SK-N-SH (cell line): ENCODE results near the gene CCHCR1.

ENCODE experiments used
- CHD2 ChIP-seq: fragments of 150-350 bp; IDR thresholded peaks from 2 replicates; pipeline ENCODE4 v1.6.1; 2018; ENCODE audit warnings: low read length; ENCODE audit not compliant: partially characterized antibody
- ELF1 ChIP-seq: IDR thresholded peaks from 2 replicates; pipeline ENCODE4 v1.4.0; 2012
- FOXM1 ChIP-seq: IDR thresholded peaks from 2 replicates; pipeline ENCODE4 v1.4.0; 2012; ENCODE audit warnings: low read depth, mild to moderate bottlenecking
- MAX ChIP-seq: IDR thresholded peaks from 2 replicates; pipeline ENCODE4 v1.4.0; 2012; ENCODE audit warnings: low read depth
- NRF1 ChIP-seq: IDR thresholded peaks from 2 replicates; pipeline ENCODE4 v1.6.1; 2012; ENCODE audit warnings: low read depth, mild to moderate bottlenecking, low read length
- POLR2AphosphoS5 ChIP-seq: IDR thresholded peaks from 2 replicates; pipeline ENCODE4 v1.6.1; 2012; ENCODE audit warnings: low read depth, low read length
- RAD21 ChIP-seq: IDR thresholded peaks from 2 replicates; pipeline ENCODE4 v1.6.1; 2012; ENCODE audit warnings: mild to moderate bottlenecking, low read length
- RCOR1 ChIP-seq: fragments of 150-350 bp; IDR thresholded peaks from 2 replicates; pipeline ENCODE4 v1.6.1; 2017; ENCODE audit warnings: antibody characterized with exemption, low read length
- TAF1 ChIP-seq: IDR thresholded peaks from 2 replicates; pipeline ENCODE4 v1.6.1; 2012; ENCODE audit warnings: low read depth, mild to moderate bottlenecking, low read length, moderate library complexity, borderline replicate concordance
- USF1 ChIP-seq: IDR thresholded peaks from 2 replicates; pipeline ENCODE4 v1.4.0; 2012; ENCODE audit warnings: low read depth, borderline replicate concordance
- YY1 ChIP-seq: IDR thresholded peaks from 2 replicates; pipeline ENCODE4 v1.4.0; 2012; ENCODE audit warnings: low read depth, mild to moderate bottlenecking
- TF ChIP-seq, protein P1 (sequence below): fragments of 200-600 bp; sonication (generic); IDR thresholded peaks from 2 replicates; pipeline ENCODE4 v1.6.1; 2017; ENCODE audit warnings: antibody characterized with exemption, mild to moderate bottlenecking, moderate library complexity
- TF ChIP-seq, protein P2 (sequence below): IDR thresholded peaks from 2 replicates; pipeline ENCODE4 v1.6.1; 2012; ENCODE audit warnings: mild to moderate bottlenecking, low read depth, low read length, moderate library complexity

- TF ChIP-seq RCOR1: no peak
- no peak for TF ChIP-seq USF1
- TF ChIP-seq, protein P1, sequence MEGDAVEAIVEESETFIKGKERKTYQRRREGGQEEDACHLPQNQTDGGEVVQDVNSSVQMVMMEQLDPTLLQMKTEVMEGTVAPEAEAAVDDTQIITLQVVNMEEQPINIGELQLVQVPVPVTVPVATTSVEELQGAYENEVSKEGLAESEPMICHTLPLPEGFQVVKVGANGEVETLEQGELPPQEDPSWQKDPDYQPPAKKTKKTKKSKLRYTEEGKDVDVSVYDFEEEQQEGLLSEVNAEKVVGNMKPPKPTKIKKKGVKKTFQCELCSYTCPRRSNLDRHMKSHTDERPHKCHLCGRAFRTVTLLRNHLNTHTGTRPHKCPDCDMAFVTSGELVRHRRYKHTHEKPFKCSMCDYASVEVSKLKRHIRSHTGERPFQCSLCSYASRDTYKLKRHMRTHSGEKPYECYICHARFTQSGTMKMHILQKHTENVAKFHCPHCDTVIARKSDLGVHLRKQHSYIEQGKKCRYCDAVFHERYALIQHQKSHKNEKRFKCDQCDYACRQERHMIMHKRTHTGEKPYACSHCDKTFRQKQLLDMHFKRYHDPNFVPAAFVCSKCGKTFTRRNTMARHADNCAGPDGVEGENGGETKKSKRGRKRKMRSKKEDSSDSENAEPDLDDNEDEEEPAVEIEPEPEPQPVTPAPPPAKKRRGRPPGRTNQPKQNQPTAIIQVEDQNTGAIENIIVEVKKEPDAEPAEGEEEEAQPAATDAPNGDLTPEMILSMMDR: no peak
- TF ChIP-seq MAX: no peak
- TF ChIP-seq, protein P2, sequence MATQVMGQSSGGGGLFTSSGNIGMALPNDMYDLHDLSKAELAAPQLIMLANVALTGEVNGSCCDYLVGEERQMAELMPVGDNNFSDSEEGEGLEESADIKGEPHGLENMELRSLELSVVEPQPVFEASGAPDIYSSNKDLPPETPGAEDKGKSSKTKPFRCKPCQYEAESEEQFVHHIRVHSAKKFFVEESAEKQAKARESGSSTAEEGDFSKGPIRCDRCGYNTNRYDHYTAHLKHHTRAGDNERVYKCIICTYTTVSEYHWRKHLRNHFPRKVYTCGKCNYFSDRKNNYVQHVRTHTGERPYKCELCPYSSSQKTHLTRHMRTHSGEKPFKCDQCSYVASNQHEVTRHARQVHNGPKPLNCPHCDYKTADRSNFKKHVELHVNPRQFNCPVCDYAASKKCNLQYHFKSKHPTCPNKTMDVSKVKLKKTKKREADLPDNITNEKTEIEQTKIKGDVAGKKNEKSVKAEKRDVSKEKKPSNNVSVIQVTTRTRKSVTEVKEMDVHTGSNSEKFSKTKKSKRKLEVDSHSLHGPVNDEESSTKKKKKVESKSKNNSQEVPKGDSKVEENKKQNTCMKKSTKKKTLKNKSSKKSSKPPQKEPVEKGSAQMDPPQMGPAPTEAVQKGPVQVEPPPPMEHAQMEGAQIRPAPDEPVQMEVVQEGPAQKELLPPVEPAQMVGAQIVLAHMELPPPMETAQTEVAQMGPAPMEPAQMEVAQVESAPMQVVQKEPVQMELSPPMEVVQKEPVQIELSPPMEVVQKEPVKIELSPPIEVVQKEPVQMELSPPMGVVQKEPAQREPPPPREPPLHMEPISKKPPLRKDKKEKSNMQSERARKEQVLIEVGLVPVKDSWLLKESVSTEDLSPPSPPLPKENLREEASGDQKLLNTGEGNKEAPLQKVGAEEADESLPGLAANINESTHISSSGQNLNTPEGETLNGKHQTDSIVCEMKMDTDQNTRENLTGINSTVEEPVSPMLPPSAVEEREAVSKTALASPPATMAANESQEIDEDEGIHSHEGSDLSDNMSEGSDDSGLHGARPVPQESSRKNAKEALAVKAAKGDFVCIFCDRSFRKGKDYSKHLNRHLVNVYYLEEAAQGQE: no peak
- no peak for TF ChIP-seq CHD2
- no peak for TF ChIP-seq ELF1
- no peak for TF ChIP-seq NRF1
- TF ChIP-seq TAF1: no peak
- no peak for TF ChIP-seq RAD21
- no peak for TF ChIP-seq FOXM1
- no peak for TF ChIP-seq POLR2AphosphoS5
- no peak for TF ChIP-seq YY1
These were observed 36.3 kb downstream of the CCHCR1 start for GRCh38 chr6:31121131-31121790.
